H1 (cell line): ENCODE data around the gene ANKRD31. TPM values are rescaled to one million over a fixed set of nuclear protein-coding genes. Genes with fewer than 3 reads are reported as not detected.

Experiments used
- CTCF ChIA-PET: fragments of 300-600 bp; sonication (Branson Sonifier 250); formaldehyde crosslinking; loops from one replicate; lab custom pipeline; 2021; ENCODE audit not compliant: partially characterized antibody; lab: Charles Lee
- POLR2A ChIA-PET: fragments of 300-600 bp; sonication (Branson Sonifier 250); formaldehyde crosslinking; loops from one replicate; lab custom pipeline; 2021; ENCODE audit warnings: inconsistent platforms; ENCODE audit not compliant: partially characterized antibody; lab: Charles Lee
- DNase-seq, 2 experiments: peaks; one replicate each; pipeline versions ENCODE4 v3.0.0 to v3.0.0-alpha.2; 2010 to 2022; ENCODE audit warnings: low spot score in 2 of 2, low read depth in 1 of 2, mixed read lengths in 1 of 2
- FAIRE-seq: peaks from 2 replicates; lab custom pipeline; 2011; peaks lifted over from hg19 to GRCh38; lab: Jason Lieb, UNC
- H2AFZ ChIP-seq: 2 replicates; pipeline ENCODE4 v1.8.1; 2012; ENCODE audit warnings: low read length, inconsistent platforms
- H2AK5ac ChIP-seq: 2 replicates; pipeline ENCODE4 v1.6.1; 2013; ENCODE audit warnings: low read depth, low read length
- H2BK120ac ChIP-seq: replicated peaks from 2 replicates; pipeline ENCODE3; 2013; ENCODE audit warnings: low read depth, low read length, inconsistent platforms
- H2BK12ac ChIP-seq: 2 replicates; pipeline ENCODE4 v1.6.1; 2013; ENCODE audit warnings: low read depth, low read length
- H2BK15ac ChIP-seq: 2 replicates; pipeline ENCODE4 v1.6.1; 2013; ENCODE audit warnings: low read length
- H2BK20ac ChIP-seq: 2 replicates; pipeline ENCODE4 v1.6.1; 2013; ENCODE audit warnings: low read length
- H2BK5ac ChIP-seq: 2 replicates; pipeline ENCODE4 v1.6.1; 2013; ENCODE audit warnings: low read depth, low read length
- H3K14ac ChIP-seq: 2 replicates; pipeline ENCODE4 v1.6.1; 2013; ENCODE audit warnings: inconsistent platforms; ENCODE audit not compliant: insufficient read length
- H3K18ac ChIP-seq: 2 replicates; pipeline ENCODE4 v1.6.1; 2013; ENCODE audit warnings: low read length; ENCODE audit errors: extremely low read depth
- H3K23ac ChIP-seq: 2 replicates; pipeline ENCODE4 v1.6.1; 2013; ENCODE audit warnings: inconsistent platforms; ENCODE audit not compliant: insufficient read length
- H3K23me2 ChIP-seq: 2 replicates; pipeline ENCODE4 v1.6.1; 2013; ENCODE audit warnings: low read depth, low read length
- H3K27ac ChIP-seq: 2 replicates; pipeline ENCODE4 v1.6.1; 2011; ENCODE audit warnings: low read depth, low read length, inconsistent platforms
- H3K27me3 ChIP-seq, 4 experiments: replicated peaks in 1 of 4; 1 replicate in 1 of 4; 2 replicates in 3 of 4; pipeline versions ENCODE4 v1.6.1 to v1.8.1; 2011 to 2013; ENCODE audit warnings: low read length in 3 of 4, mild to moderate bottlenecking in 3 of 4, inconsistent platforms in 2 of 4, mixed read lengths in 2 of 4, moderate library complexity in 1 of 4; ENCODE audit not compliant: control insufficient read depth in 3 of 4, insufficient read depth in 3 of 4; ENCODE audit errors: extremely low read depth in 1 of 4
- H3K36me3 ChIP-seq, 4 experiments: 2 replicates each; pipeline versions ENCODE4 v1.6.1 to v1.8.1; 2011 to 2013; ENCODE audit warnings: mild to moderate bottlenecking in 4 of 4, low read length in 3 of 4, moderate library complexity in 2 of 4, control low read depth in 1 of 4, inconsistent platforms in 1 of 4; ENCODE audit not compliant: insufficient read depth in 4 of 4, control insufficient read depth in 2 of 4
- H3K4ac ChIP-seq: replicated peaks from 2 replicates; pipeline ENCODE3; 2013; ENCODE audit warnings: low read length, low read depth, mixed read lengths, inconsistent platforms; ENCODE audit not compliant: insufficient read length
- H3K4me1 ChIP-seq, 4 experiments: replicated peaks in 1 of 4; 1 replicate in 1 of 4; 2 replicates in 3 of 4; pipeline versions ENCODE4 v1.6.1 to v1.8.1; 2011 to 2013; ENCODE audit warnings: low read length in 3 of 4, inconsistent platforms in 2 of 4, mixed read lengths in 1 of 4; ENCODE audit not compliant: insufficient read depth in 4 of 4, control insufficient read depth in 3 of 4
- H3K4me2 ChIP-seq, 2 experiments: 2 replicates each; pipeline versions ENCODE4 v1.6.1 to v1.8.1; 2011 to 2013; ENCODE audit warnings: low read depth in 2 of 2, low read length in 2 of 2, control low read depth in 1 of 2, inconsistent platforms in 1 of 2, mild to moderate bottlenecking in 1 of 2; ENCODE audit not compliant: insufficient read depth in 1 of 2
- H3K4me3 ChIP-seq, 4 experiments: fragments of 200-600, 300-600 bp in 1 of 4; sonication (generic), shearing (Covaris generic), sonication (Bioruptor Twin) in 1 of 4; 2 replicates each; pipeline versions ENCODE4 v1.5.1 to v1.8.1; 2011 to 2016; ENCODE audit warnings: low read length in 4 of 4, low read depth in 3 of 4, control low read depth in 2 of 4, inconsistent platforms in 2 of 4, mild to moderate bottlenecking in 2 of 4, mixed read lengths in 1 of 4, moderate library complexity in 1 of 4; ENCODE audit not compliant: insufficient read depth in 2 of 4; ENCODE audit errors: extremely low read depth in 1 of 4
- H3K56ac ChIP-seq: replicated peaks from 2 replicates; pipeline ENCODE3; 2013; ENCODE audit warnings: low read depth, mild to moderate bottlenecking, mixed read lengths, low read length, inconsistent platforms; ENCODE audit not compliant: insufficient read length
- H3K79me1 ChIP-seq: 2 replicates; pipeline ENCODE4 v1.6.1; 2013; ENCODE audit warnings: low read depth, low read length, control low read depth
- H3K79me2 ChIP-seq, 2 experiments: 2 replicates each; pipeline versions ENCODE4 v1.6.1 to v1.8.1; 2012 to 2013; ENCODE audit warnings: low read length in 2 of 2, mild to moderate bottlenecking in 2 of 2, inconsistent platforms in 1 of 2; ENCODE audit not compliant: insufficient read depth in 2 of 2, control insufficient read depth in 1 of 2
- H3K9ac ChIP-seq, 4 experiments: replicated peaks in 1 of 4; 1 replicate in 1 of 4; 2 replicates in 3 of 4; pipeline versions ENCODE4 v1.6.1 to v1.8.1; 2011 to 2013; ENCODE audit warnings: low read depth in 3 of 4, low read length in 3 of 4, control low read depth in 2 of 4, mild to moderate bottlenecking in 2 of 4, moderate library complexity in 2 of 4, inconsistent platforms in 1 of 4; ENCODE audit errors: extremely low read depth in 1 of 4
- H3K9me3 ChIP-seq, 2 experiments: 2 replicates each; pipeline versions ENCODE4 v1.6.1 to v1.8.1; 2012 to 2013; ENCODE audit warnings: mild to moderate bottlenecking in 2 of 2, moderate library complexity in 2 of 2, control low read depth in 1 of 2, inconsistent platforms in 1 of 2, low read depth in 1 of 2, low read length in 1 of 2, mixed read lengths in 1 of 2; ENCODE audit not compliant: insufficient read depth in 2 of 2
- H4K20me1 ChIP-seq, 2 experiments: replicated peaks in 1 of 2; 2 replicates each; pipeline versions ENCODE3 to v1.8.1; 2011 to 2013; ENCODE audit warnings: inconsistent platforms in 2 of 2, low read length in 2 of 2, mild to moderate bottlenecking in 1 of 2; ENCODE audit not compliant: insufficient read depth in 2 of 2, control insufficient read depth in 1 of 2
- H4K5ac ChIP-seq: 2 replicates; pipeline ENCODE4 v1.6.1; 2013; ENCODE audit warnings: low read length, low read depth, mixed read lengths, inconsistent platforms; ENCODE audit not compliant: insufficient read length
- H4K8ac ChIP-seq: 2 replicates; pipeline ENCODE4 v1.8.0; 2013; ENCODE audit warnings: mild to moderate bottlenecking, moderate library complexity, low read length, inconsistent platforms; ENCODE audit not compliant: insufficient read depth; ENCODE audit errors: extremely low read depth
- H4K91ac ChIP-seq: replicated peaks from 2 replicates; pipeline ENCODE3; 2013; ENCODE audit warnings: low read length, mixed read lengths, inconsistent platforms; ENCODE audit not compliant: insufficient read length
- BACH1 ChIP-seq: IDR thresholded peaks from 2 replicates; pipeline ENCODE4 v1.6.1; 2012; ENCODE audit warnings: low read length, improper control_type of control experiment
- JUND ChIP-seq: IDR thresholded peaks from 2 replicates; pipeline ENCODE4 v1.6.1; 2011; ENCODE audit warnings: mild to moderate bottlenecking, improper control_type of control experiment, low read length
- POLR2AphosphoS5 ChIP-seq: IDR thresholded peaks from 2 replicates; pipeline ENCODE4 v1.6.1; 2011; ENCODE audit warnings: low read depth, low read length
- SIN3A ChIP-seq, 2 experiments: IDR thresholded peaks in 1 of 2; conservative IDR thresholded peaks in 1 of 2; 2 replicates each; pipeline ENCODE4 v1.6.1; 2011 to 2012; ENCODE audit warnings: low read length in 2 of 2, improper control_type of control experiment in 1 of 2, low read depth in 1 of 2, mild to moderate bottlenecking in 1 of 2
- TAF7 ChIP-seq: optimal IDR thresholded peaks from 2 replicates; pipeline ENCODE3; 2011; ENCODE audit warnings: low read depth, mild to moderate bottlenecking, inconsistent platforms, low read length, moderate library complexity, borderline replicate concordance
- WGBS, 2 experiments: shearing (Covaris generic) in 1 of 2; methylation state at CpG; one replicate each; pipeline versions ENCODE4 v1.1.6 to v1.1.7; 2013 to 2015; ENCODE audit warnings: low lambda C conversion rate in 2 of 2, mixed read lengths in 2 of 2, inconsistent platforms in 1 of 2, low coverage in 1 of 2, missing lambda C conversion rate in 1 of 2; ENCODE audit not compliant: insufficient replicate concordance in 2 of 2, insufficient coverage in 1 of 2, insufficient read length in 1 of 2; ENCODE audit errors: extremely low coverage in 1 of 2, missing lambda C conversion rate in 1 of 2; 5-methylcytosine and 5-hydroxymethylcytosine counted together
- polyA plus RNA-seq, 7 experiments: library from polyadenylated mRNA; depleted of rRNA in 3 of 7; stranded (reverse) in 5 of 7; unstranded in 2 of 7; fragments of >200 nt in 5 of 7; fragments of 200-250 nt in 2 of 7; gene quantifications; 1 replicate in 5 of 7; 2 replicates in 1 of 7; 4 replicates in 1 of 7; pipeline versions ENCODE4 v1.2.1 to v1.2.3, GENCODE V29; 2011 to 2013; ENCODE audit warnings: missing spikeins in 2 of 7, mixed read lengths in 2 of 7
- total RNA-seq: library from RNA; stranded (reverse); fragmentation: NEBNext Ultra II Directional; extraction: Animal tissue kit (Norgen Biotek cat#: 25700); gene quantifications from 2 replicates; pipeline ENCODE4 v1.2.1, GENCODE V29; 2021
- TF ChIP-seq, protein P1 (sequence below), 3 experiments: IDR thresholded peaks; 1 replicate in 2 of 3; 2 replicates in 1 of 3; pipeline versions ENCODE4 v1.5.1 to v1.6.1; 2011; ENCODE audit warnings: low read length in 3 of 3, mild to moderate bottlenecking in 3 of 3, inconsistent platforms in 2 of 3, low read depth in 1 of 3, moderate library complexity in 1 of 3; ENCODE audit not compliant: insufficient read depth in 1 of 3; ENCODE audit errors: control extremely low read depth in 1 of 3

The ANKRD31 gene
- total and polyA plus RNA-seq, 2 of the 8 experiments (the other 6 are each of a cell fraction or from before 2014, with no cell fraction given), result 0.05 to 0.06 TPM

- Histone ChIP-seq H3K4me2 (peak within 1 kb of the TSS; percentile 93 to 97), H3K79me1 (no peaks in the 10 kb centered on the region), H3K36me3 (no peaks in the 10 kb centered on the region), H3K79me2 (peaks cover 0 to 48% of the 10 kb centered on the region in 2 experiments; a peak in 2 of 4 replicates), H3K23me2 (peaks cover 13% of the 10 kb centered on the region), H3K14ac (no peak within 1 kb of the TSS), H3K9me3 (no peaks in the 10 kb centered on the region), H2BK120ac (no peak within 1 kb of the TSS), H3K4ac (no peak within 1 kb of the TSS), H3K4me1 (peaks cover 18 to 35% (median 27%) of the 10 kb centered on the region in 4 experiments), H3K4me3 (peak within 1 kb of the TSS; percentile 68 to 76 (median 73)), H2AFZ (peak within 1 kb of the TSS; percentile 66; the same call in 1 of the 2 replicates), H2AK5ac (no peak within 1 kb of the TSS), H4K91ac (no peak within 1 kb of the TSS), H4K5ac (no peak within 1 kb of the TSS), H3K56ac (no peak within 1 kb of the TSS), H3K27me3 (peaks cover 0 to 33% (median 15%) of the 10 kb centered on the region in 4 experiments; a peak in 4 of 7 replicates), H2BK12ac (no peak within 1 kb of the TSS), H2BK5ac (no peak within 1 kb of the TSS), H2BK20ac (no peak within 1 kb of the TSS), H3K9ac (peak within 1 kb of the TSS; percentile 51 to 90 (median 68)), H4K8ac (peak within 1 kb of the TSS; percentile 85; the same call in 1 of the 2 replicates), H4K20me1 (peaks cover 0 to 8% of the 10 kb centered on the region in 2 experiments), H2BK15ac (no peak within 1 kb of the TSS), H3K18ac (peak within 1 kb of the TSS; percentile 64), H3K23ac (no peak within 1 kb of the TSS), H3K27ac (no peak within 1 kb of the TSS)
- POLR2A ChIA-PET, result interaction anchor here (0.8 to 3.2 kb wide), 2 partner anchors 13 to 185 kb away, joined by 3 to 12 read pairs; partner anchors contain the start of gene ANKRD31
- WGBS, 2 experiments, result 6% methylated on average over 43 of the region's 74 CpGs; no CpG with 5 or more reads in 1 of the 2 experiments
- FAIRE-seq (no peak), DNase-seq (peak in 1 of 2 experiments; percentile 69)
- CTCF ChIA-PET, result interaction anchor here (0.9 to 4.3 kb wide), 5 partner anchors 12 to 213 kb away, joined by 3 to 29 read pairs (median 5); partner anchors contain the start of gene ANKRD31
- TF ChIP-seq, protein P1, sequence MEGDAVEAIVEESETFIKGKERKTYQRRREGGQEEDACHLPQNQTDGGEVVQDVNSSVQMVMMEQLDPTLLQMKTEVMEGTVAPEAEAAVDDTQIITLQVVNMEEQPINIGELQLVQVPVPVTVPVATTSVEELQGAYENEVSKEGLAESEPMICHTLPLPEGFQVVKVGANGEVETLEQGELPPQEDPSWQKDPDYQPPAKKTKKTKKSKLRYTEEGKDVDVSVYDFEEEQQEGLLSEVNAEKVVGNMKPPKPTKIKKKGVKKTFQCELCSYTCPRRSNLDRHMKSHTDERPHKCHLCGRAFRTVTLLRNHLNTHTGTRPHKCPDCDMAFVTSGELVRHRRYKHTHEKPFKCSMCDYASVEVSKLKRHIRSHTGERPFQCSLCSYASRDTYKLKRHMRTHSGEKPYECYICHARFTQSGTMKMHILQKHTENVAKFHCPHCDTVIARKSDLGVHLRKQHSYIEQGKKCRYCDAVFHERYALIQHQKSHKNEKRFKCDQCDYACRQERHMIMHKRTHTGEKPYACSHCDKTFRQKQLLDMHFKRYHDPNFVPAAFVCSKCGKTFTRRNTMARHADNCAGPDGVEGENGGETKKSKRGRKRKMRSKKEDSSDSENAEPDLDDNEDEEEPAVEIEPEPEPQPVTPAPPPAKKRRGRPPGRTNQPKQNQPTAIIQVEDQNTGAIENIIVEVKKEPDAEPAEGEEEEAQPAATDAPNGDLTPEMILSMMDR (IDR thresholded peaks at IDR 0.05; ENCODE audit: control extremely low read depth in 1 of 3, insufficient read depth in 1 of 3, low read depth in 1 of 3, low read length in 3 of 3), result no peak
- TF ChIP-seq BACH1, result no peak
- TF ChIP-seq POLR2AphosphoS5, result 0 out of 2 replicates have a peak, but pooled peaks have one; percentile 10
- TF ChIP-seq SIN3A (conservative IDR thresholded peaks at IDR 0.05 in 1 of 2, IDR thresholded peaks at IDR 0.05 in 1 of 2; ENCODE audit: low read depth in 1 of 2, low read length in 2 of 2), result no peak
- no peak for TF ChIP-seq JUND
- TF ChIP-seq TAF7, result no peak
Measured at GRCh38 chr5:75052192-75053053, 184.3 kb downstream of the ANKRD31 start, which contains the start of gene GCNT4. GCNT4 (minus strand) TSS chr5:75052558; CDS start chr5:75030037, 22,521 bp downstream.
